Measurements from ENCODE around the gene CCDC33.

CCDC33 gene

DNA sequence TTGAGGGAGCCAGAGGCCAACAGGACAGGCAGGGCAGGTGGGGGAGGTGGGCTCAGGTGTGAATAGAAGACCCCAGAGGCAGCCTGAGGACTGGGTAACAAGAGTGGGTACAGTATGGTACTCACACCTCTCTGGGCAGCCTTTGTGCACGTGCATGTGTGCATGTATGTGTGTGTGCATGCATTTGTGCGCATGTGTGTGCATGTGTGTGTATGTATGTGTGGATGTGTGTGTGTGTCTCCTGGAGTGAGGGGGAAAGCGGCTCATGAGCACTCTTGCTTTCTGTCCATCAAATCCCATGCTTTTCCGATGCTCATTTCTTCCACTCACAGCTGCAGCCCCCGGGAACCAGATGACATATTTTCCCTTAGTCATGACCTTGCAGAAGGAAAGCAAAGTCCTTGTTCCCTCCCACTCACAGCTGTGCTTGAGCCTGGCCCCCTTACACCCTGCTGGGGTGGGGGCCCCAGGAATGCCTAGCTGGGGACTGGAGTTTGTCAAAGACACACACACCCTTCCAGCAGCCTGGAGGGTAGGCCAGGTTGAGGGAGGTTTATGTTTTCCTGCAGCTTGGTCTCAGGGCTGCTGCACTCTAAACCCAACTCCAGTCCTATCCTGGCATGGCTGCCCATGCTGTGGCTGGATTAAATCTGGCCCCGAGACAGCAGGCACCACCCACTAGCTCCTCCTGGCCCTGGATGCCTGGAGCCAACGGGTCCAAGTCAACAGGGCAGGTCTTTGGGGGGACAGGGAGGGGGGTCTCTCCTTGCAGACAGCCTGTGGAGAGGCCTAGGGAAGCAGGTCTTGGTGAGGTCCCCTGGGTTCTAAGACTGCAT is 22.5 kb downstream of the CCDC33 start:
- DNase-seq (ENCODE audit: low read depth), result no peak

DNA sequence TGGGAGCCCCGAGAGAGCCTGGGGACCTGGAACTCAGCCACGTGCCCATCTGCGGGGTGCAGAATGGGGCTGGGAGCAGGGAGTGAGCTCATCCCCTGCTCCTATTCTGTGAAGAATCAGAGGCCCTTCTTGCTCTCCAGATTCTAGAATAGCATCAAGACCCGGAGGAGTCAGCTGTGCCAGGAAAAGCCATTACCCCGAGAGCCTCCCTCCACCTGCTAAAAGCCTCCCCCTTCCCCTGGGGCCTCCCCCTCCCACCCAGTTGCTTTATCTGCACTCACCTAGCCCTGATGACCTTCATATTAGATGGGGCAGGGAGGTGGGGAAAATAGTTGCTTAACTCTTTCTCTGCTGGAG is 23.1 kb downstream of the CCDC33 start:
- no peak for DNase-seq (ENCODE audit: low read depth)

DNA sequence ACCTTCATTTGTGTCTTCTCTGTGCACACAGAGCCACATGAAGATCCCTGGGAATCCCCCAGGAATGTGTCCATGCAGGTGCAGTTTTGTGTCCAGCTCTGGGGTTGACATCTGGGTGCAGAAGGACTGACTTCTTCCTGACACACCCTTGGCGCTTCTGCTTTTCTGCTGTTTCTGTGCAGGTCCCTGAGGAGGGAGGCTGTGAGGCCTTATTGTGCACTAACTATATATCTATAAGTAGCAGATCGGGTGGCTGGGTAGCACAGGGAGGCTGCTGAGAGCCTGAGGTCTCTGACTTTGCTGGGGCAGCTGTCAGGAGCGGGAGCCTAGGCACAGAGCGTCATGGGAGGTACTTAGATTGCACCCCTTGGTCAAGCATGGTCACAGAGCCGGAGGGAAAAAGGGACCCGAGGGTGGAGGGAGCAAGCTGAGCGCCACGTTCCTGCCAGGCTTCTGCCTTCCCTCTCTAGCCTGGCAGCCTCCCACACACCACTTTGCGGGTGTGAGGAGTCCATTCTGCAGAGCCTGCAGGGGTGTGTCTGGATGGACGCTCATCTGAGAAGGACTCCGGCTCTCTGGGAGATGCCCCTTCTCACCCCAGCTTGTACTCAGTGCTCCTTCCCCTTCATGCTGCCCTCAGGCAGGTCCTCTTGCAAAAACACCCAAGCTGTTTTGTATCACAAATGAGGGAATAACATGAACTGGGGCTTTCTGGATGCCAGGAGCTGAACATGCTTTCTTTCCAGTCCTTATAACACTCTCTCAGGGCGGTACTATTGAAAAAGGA is 23.9 kb downstream of the CCDC33 start:
- DNase-seq (ENCODE audit: low read depth), result no peak

- no peak for DNase-seq (ENCODE audit: low read depth)
These were observed 24.9 kb downstream of the CCDC33 start for GRCh38 chr15:74261041-74261440.

GRCh38 chr15:74261685-74262084 is 25.6 kb downstream of the CCDC33 start:
- no peak for DNase-seq (ENCODE audit: low read depth)

GRCh38 chr15:74262151-74262550 is 26.0 kb downstream of the CCDC33 start:
- no peak for DNase-seq (ENCODE audit: low read depth)

DNA sequence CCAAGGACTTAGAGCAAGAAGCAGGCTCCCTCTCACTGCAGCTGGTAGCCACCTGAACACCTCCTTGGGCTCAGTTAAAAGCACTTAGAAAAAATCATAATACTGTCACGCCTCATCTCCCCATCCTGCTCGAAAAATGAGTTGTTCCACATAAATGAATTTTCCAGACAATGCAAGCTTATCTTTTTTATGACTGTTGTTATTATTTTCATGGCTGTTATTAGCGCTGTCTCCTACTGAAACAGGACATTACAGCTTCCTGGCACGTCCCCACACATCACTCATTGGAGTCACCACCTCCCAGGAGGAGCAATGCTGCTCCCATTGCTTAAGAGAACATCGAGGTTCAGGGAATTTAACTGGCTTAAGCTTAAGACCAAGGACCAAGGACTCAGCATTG is 26.5 kb downstream of the CCDC33 start:
- DNase-seq (ENCODE audit: low read depth), result no peak

DNA sequence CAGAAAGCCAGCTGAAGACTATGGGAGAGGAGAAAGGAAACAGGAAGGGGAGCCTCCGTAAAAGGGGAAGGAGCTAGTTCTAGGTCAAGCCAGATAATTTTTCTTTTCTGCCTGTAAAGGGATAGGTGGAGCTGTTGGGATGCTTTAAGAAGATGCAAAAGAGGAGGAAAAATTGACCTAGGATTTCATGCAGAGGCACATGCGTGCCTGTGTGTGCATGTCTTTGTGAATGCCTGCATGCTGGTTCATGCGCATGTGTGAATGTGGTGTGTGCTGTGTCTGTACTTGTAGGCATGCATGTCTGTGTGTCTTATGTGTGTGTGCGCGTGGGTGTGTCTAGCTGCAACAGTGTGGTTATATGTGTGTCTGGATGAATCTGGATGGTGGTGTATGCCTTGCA is 27.3 kb downstream of the CCDC33 start:
- DNase-seq (ENCODE audit: low read depth), result no peak

DNA sequence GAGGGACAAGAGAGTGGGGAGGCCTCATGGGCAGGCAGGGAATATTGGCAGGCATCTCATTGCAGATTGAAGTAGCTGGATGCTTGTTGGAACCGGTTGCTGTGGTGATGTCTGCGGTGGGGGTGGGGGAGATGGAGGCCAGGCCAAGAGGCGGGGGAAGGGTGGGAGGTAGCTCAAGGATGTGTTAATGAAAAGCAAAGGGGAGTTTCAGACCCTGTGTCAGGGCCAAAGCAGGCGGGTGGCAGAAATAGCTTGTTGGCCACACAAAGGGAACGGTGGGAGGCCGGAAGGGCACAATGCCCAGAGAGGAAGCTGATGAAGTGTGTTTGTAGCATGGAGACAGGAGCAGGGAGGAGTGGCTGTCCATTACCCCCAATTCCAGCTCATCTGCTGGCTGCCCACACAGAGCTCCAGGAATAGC is 28.0 kb downstream of the CCDC33 start:
- no peak for DNase-seq (ENCODE audit: low read depth)

DNA sequence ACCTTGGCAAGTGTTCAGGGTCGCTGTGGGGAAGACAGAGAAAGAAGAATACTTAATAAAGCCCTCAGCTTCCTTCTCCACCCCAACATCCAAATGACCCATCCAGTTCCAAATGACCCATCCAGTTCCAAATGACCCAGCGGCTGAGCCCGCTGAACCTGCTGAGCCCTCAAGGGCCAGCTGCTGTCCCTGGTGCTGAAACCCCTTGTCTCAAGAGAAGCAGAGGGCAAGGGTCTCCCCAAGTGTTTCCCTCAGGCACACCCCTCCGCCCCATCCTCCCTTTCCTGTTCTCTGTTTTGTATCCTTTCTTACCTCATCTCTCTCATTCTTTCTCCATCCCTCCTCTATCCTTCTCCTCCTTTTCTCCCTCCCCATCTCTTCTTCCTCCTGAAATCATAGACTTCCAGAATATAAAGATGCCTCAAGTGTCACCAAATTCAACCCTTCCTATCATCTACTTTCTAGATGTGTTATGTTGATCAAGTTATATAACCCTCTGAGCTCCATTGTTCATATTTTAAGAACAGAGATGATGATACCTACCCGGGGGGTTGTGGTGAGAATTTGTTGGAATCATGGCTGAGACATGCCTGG is 29.0 kb downstream of the CCDC33 start:
- no peak for DNase-seq (ENCODE audit: low read depth)

DNA sequence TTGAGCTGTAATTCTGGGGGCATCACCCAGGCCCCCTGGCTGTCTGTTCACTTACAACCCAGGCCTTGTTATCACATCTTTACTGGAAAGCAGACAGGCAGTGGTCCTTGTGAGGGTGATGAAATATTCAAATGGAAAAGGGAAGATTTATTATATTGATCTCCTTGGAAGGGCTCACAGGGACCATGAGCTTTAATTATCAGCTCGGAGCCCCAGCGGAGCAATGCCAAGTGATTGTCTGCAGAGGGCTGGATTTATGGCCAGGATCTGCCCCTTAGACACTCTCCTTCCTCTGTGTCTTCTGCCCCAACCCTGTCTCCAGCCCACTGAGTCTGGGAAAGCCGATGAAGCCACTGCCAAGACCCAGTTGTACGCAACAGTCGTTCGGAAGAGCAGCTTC is 31.9 kb downstream of the CCDC33 start:
- no peak for DNase-seq (ENCODE audit: low read depth)

- DNase-seq (ENCODE audit: low read depth), result no peak
These were observed 33.4 kb downstream of the CCDC33 start for GRCh38 chr15:74269362-74270035.

DNA sequence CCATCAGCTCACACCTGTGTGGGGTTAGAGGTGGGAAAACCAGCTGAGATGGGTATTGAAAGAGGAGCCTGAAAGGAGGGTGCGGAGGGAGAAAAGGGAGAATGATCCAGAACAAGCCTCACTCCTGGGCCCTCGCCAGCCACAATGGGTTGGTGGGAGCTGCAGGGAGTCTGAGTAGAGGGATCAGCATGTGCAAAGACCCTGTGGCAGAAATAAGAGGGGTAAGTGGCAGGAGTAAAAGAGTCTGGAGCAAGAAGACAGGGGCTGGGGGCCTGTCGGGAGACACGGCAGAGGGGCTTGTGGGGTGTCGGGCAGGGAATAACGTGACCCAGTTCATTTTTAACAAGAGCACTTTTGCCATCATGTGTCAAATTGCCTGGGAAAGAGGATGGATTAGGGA is 34.0 kb downstream of the CCDC33 start:
- no peak for DNase-seq (ENCODE audit: low read depth)

GRCh38 chr15:74270854-74271520 is 34.9 kb downstream of the CCDC33 start:
- no peak for DNase-seq (ENCODE audit: low read depth)

DNA sequence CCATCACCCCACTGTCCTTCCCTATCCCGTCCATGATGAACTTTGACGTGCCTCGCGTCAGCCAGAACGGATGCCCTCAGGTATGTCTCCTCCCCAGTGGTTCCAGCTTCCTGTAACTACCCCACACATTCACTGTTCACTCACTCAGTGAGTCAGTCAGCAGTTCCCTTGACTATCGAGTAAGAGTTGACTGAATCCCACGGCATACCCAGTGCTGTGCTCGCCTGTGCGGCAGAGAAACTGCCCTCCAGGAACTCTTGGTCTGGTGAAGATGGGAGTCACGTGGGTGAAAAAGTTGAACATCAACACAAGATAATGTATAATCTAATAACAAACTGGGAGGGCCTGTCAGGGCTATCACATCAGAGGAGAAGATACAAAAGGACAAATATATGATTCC is 36.7 kb downstream of the CCDC33 start:
- DNase-seq (ENCODE audit: low read depth), result no peak

GRCh38 chr15:74274470-74275038 is 38.4 kb downstream of the CCDC33 start:
- DNase-seq (ENCODE audit: low read depth), result no peak

- DNase-seq (ENCODE audit: low read depth), result no peak
These were observed 39.8 kb downstream of the CCDC33 start for GRCh38 chr15:74275957-74276356.

- no peak for DNase-seq (ENCODE audit: low read depth)
These were observed 40.4 kb downstream of the CCDC33 start for GRCh38 chr15:74276560-74276959.

GRCh38 chr15:74277242-74277810 is 41.2 kb downstream of the CCDC33 start:
- DNase-seq (ENCODE audit: low read depth), result no peak

DNA sequence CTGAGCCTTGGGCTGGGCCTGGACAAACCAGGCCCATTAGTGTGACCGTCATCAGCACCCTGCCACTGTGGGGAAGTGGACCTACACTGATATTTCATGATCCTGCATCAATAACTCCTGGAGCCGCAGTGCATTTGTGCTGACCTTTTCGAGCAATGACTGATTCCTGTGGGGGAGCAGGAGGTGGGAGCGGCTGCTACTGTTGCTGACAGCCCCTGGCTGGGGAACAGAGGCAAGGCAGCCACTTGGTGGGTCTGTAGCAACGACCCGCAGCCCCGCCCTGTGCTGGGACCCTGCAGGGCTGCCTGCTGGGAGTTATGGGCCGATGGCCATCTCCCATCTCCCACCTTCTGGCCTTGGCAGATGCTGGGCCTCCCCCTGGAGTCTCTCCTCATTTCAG is 42.1 kb downstream of the CCDC33 start:
- DNase-seq (ENCODE audit: low read depth), result no peak
